ENCODE measurements around the gene PDE5A.

GRCh38 chr4:119629142-119629471 lies 503 bp upstream of the PDE5A start:
- TF ChIP-seq STAT3 (IDR thresholded peaks at IDR 0.05; ENCODE audit: low read depth, low read length) (no peak), CTCF (IDR thresholded peaks at IDR 0.05 in 2 of 3, conservative IDR thresholded peaks at IDR 0.05 in 1 of 3; ENCODE audit: control insufficient read depth in 2 of 3, extremely low read depth in 1 of 3, insufficient read depth in 1 of 3, low read depth in 3 of 3, low read length in 3 of 3) (no peak), KDM1A (IDR thresholded peaks at IDR 0.05; ENCODE audit: borderline replicate concordance) (no peak), RELA (IDR thresholded peaks at IDR 0.05; ENCODE audit: borderline replicate concordance, partially characterized antibody) (no peak), POLR2AphosphoS5 (IDR thresholded peaks at IDR 0.05; ENCODE audit: low read length) (no peak), BACH1 (IDR thresholded peaks at IDR 0.05; ENCODE audit: borderline replicate concordance) (no peak), REST (IDR thresholded peaks at IDR 0.05; ENCODE audit: low read depth, low read length) (no peak), POLR2A (IDR thresholded peaks at IDR 0.05; ENCODE audit: low read depth, low read length) (no peak), RAD21 (IDR thresholded peaks at IDR 0.05; ENCODE audit: insufficient read depth, low read depth, low read length) (no peak), EZH2 (IDR thresholded peaks at IDR 0.05; ENCODE audit: borderline replicate concordance, control insufficient read depth, low read depth, low read length) (no peak), TAF1 (IDR thresholded peaks at IDR 0.05; ENCODE audit: borderline replicate concordance, low read depth, low read length) (no peak), RB1 (IDR thresholded peaks at IDR 0.05; ENCODE audit: borderline replicate concordance) (no peak)

All from GM12878 (cell line).